Uterine smooth muscle cell (primary cell): ENCODE data around the gene OR2L13. TPM values are rescaled to one million over a fixed set of nuclear protein-coding genes. Genes with fewer than 3 reads are reported as not detected.

Experiments used
- total RNA-seq: library from RNA; depleted of rRNA; stranded (reverse); fragments of >200 nt; gene quantifications from 2 replicates; pipeline ENCODE4 v1.2.3, GENCODE V29; 2014

The OR2L13 gene, protein sequence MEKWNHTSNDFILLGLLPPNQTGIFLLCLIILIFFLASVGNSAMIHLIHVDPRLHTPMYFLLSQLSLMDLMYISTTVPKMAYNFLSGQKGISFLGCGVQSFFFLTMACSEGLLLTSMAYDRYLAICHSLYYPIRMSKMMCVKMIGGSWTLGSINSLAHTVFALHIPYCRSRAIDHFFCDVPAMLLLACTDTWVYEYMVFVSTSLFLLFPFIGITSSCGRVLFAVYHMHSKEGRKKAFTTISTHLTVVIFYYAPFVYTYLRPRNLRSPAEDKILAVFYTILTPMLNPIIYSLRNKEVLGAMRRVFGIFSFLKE
- not detected in 2 replicates for total RNA-seq

DNA sequence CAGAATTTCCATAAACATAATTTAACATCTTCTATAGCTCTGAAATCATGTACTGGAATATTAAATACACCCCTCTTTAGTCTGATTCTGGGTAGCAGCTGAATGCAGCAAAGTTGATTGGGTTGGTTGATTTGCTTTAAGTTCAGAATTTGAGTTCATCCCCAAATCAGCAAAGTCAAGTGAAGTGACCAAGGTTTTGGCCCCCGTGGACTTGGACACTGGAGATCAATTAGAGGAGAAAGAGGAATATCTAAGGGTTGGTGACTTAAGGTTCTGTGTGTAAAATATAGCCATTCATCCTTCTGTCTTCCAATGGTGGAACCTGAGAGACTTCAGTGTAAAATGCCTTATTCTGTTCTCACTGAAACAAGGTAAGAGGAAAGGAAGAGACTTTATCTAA, at the start of gene OR2L13:
Gene OR2L13, plus strand, starts transcription at position 301 of the 400 bp plus-strand sequence. CDS start 4,192 bp downstream, outside the sequence.

DNA sequence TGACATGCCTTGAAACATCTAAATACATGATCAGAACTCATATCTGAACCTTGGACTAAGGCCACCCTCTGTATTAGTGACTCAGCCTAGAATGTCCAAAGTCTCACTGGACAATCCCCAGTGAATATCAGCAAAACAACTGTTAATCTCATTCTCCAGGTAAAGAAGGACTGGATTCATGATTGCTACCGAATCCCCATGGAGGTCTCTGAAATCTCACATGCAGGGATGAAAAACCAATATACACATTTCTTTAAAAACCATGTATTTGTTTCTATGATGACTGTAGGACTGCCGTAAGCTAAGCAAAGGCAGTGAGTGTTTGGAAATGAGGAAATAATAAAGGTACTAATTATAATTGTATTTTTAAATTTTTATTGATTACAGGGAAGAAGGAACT, 48.4 kb upstream of the OR2L13 start, which contains the start of gene OR2L3:
Gene OR2L3, plus strand, starts transcription at position 301 of the 400 bp plus-strand sequence. CDS start 13,846 bp downstream, outside the sequence.

DNA sequence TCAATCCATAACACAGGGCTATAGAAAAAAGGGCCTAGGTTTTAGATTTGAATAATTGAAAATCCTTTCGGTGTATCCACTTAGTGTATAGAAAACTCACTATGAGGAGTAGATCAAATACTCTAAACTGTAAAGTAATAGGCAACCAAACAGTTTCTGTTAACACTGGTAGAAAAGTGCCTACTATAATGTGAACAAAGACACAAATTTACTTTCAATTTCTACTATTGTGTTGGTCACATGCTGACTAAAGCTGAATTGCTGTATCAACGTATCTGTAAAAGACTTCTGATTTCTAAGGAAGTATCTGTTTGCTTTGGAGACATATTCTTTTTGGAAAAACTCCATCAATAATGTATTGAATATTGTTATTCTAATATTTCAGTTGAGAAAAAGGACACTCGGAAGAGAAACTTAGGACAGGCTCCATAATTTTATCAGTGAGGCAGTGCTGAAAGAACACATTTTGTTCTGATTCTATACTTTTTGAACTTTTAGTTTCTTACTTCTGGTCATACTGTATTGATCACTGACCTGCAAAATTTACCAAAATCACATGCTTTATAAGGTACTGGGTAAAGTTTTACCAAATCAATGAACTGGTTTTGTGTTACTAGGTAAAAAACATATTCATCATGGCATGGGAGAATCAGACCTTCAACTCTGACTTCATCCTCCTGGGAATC, 49.7 kb downstream of the OR2L13 start, which contains the start of gene OR2M5:
Gene OR2M5, plus strand, starts transcription at position 636 of the 686 bp plus-strand sequence. Its CDS starts 0 bp downstream, at position 636.

Other genes with a start within 250 kb of the OR2L13 start
- gene TRIM58, start 238.0 kb upstream of the OR2L13 start, total RNA-seq, result 0.37 and 0.66 TPM in 2 replicates
- gene OR2W3, start 199.6 kb upstream of the OR2L13 start, total RNA-seq, result not detected in 2 replicates
- not detected in 2 replicates for gene OR2T8, start 174.9 kb upstream of the OR2L13 start, total RNA-seq
- gene OR2AJ1, start 170.3 kb upstream of the OR2L13 start, total RNA-seq, result not detected in 2 replicates
- gene OR2L8, start 146.3 kb upstream of the OR2L13 start, total RNA-seq, result 0.25 TPM in 1 of 2 replicates, not detected in the other
- gene OR2AK2, start 130.0 kb upstream of the OR2L13 start, total RNA-seq, result 0.25 TPM in 1 of 2 replicates, not detected in the other
- under 0.01 and 0.12 TPM in 2 replicates for gene OR2L5, start 81.5 kb upstream of the OR2L13 start, total RNA-seq
- under 0.01 TPM in 1 of 2 replicates, not detected in the other for gene OR2L2, start 65.1 kb upstream of the OR2L13 start, total RNA-seq
- gene OR2L3, start 48.3 kb upstream of the OR2L13 start, total RNA-seq, result 0.11 and 0.12 TPM in 2 replicates
- not detected in 2 replicates for gene OR2M5, start 50.0 kb downstream of the OR2L13 start, total RNA-seq
- not detected in 2 replicates for gene OR2M2, start 79.6 kb downstream of the OR2L13 start, total RNA-seq
- not detected in 2 replicates for gene OR2M3, start 102.1 kb downstream of the OR2L13 start, total RNA-seq
- gene OR2M4, start 136.2 kb downstream of the OR2L13 start, total RNA-seq, result not detected in 2 replicates
- gene OR2T33, start 182.8 kb downstream of the OR2L13 start, total RNA-seq, result not detected in 2 replicates
- gene OR2T12, start 208.2 kb downstream of the OR2L13 start, total RNA-seq, result not detected in 2 replicates
- gene OR2M7, start 229.4 kb downstream of the OR2L13 start, total RNA-seq, result not detected in 2 replicates